H1 (cell line): ENCODE results near the gene PPP2R3C. TPM values are rescaled to one million over a fixed set of nuclear protein-coding genes. Genes with fewer than 3 reads are reported as not detected.

Experiments used
- CTCF ChIA-PET: fragments of 300-600 bp; sonication (Branson Sonifier 250); formaldehyde crosslinking; loops from one replicate; lab custom pipeline; 2021; ENCODE audit not compliant: partially characterized antibody; lab: Charles Lee
- POLR2A ChIA-PET: fragments of 300-600 bp; sonication (Branson Sonifier 250); formaldehyde crosslinking; loops from one replicate; lab custom pipeline; 2021; ENCODE audit warnings: inconsistent platforms; ENCODE audit not compliant: partially characterized antibody; lab: Charles Lee
- DNase-seq, 2 experiments: peaks; one replicate each; pipeline versions ENCODE4 v3.0.0 to v3.0.0-alpha.2; 2010 to 2022; ENCODE audit warnings: low spot score in 2 of 2, low read depth in 1 of 2, mixed read lengths in 1 of 2
- FAIRE-seq: peaks from 2 replicates; lab custom pipeline; 2011; peaks lifted over from hg19 to GRCh38; lab: Jason Lieb, UNC
- H2AFZ ChIP-seq: 2 replicates; pipeline ENCODE4 v1.8.1; 2012; ENCODE audit warnings: low read length, inconsistent platforms
- H2AK5ac ChIP-seq: 2 replicates; pipeline ENCODE4 v1.6.1; 2013; ENCODE audit warnings: low read depth, low read length
- H2BK120ac ChIP-seq: replicated peaks from 2 replicates; pipeline ENCODE3; 2013; ENCODE audit warnings: low read depth, low read length, inconsistent platforms
- H2BK12ac ChIP-seq: 2 replicates; pipeline ENCODE4 v1.6.1; 2013; ENCODE audit warnings: low read depth, low read length
- H2BK15ac ChIP-seq: 2 replicates; pipeline ENCODE4 v1.6.1; 2013; ENCODE audit warnings: low read length
- H2BK20ac ChIP-seq: 2 replicates; pipeline ENCODE4 v1.6.1; 2013; ENCODE audit warnings: low read length
- H2BK5ac ChIP-seq: 2 replicates; pipeline ENCODE4 v1.6.1; 2013; ENCODE audit warnings: low read depth, low read length
- H3K14ac ChIP-seq: 2 replicates; pipeline ENCODE4 v1.6.1; 2013; ENCODE audit warnings: inconsistent platforms; ENCODE audit not compliant: insufficient read length
- H3K18ac ChIP-seq: 2 replicates; pipeline ENCODE4 v1.6.1; 2013; ENCODE audit warnings: low read length; ENCODE audit errors: extremely low read depth
- H3K23ac ChIP-seq: 2 replicates; pipeline ENCODE4 v1.6.1; 2013; ENCODE audit warnings: inconsistent platforms; ENCODE audit not compliant: insufficient read length
- H3K23me2 ChIP-seq: 2 replicates; pipeline ENCODE4 v1.6.1; 2013; ENCODE audit warnings: low read depth, low read length
- H3K27ac ChIP-seq: 2 replicates; pipeline ENCODE4 v1.6.1; 2011; ENCODE audit warnings: low read depth, low read length, inconsistent platforms
- H3K27me3 ChIP-seq, 4 experiments: replicated peaks in 1 of 4; 1 replicate in 1 of 4; 2 replicates in 3 of 4; pipeline versions ENCODE4 v1.6.1 to v1.8.1; 2011 to 2013; ENCODE audit warnings: low read length in 3 of 4, mild to moderate bottlenecking in 3 of 4, inconsistent platforms in 2 of 4, mixed read lengths in 2 of 4, moderate library complexity in 1 of 4; ENCODE audit not compliant: control insufficient read depth in 3 of 4, insufficient read depth in 3 of 4; ENCODE audit errors: extremely low read depth in 1 of 4
- H3K36me3 ChIP-seq, 4 experiments: 2 replicates each; pipeline versions ENCODE4 v1.6.1 to v1.8.1; 2011 to 2013; ENCODE audit warnings: mild to moderate bottlenecking in 4 of 4, low read length in 3 of 4, moderate library complexity in 2 of 4, control low read depth in 1 of 4, inconsistent platforms in 1 of 4; ENCODE audit not compliant: insufficient read depth in 4 of 4, control insufficient read depth in 2 of 4
- H3K4ac ChIP-seq: replicated peaks from 2 replicates; pipeline ENCODE3; 2013; ENCODE audit warnings: low read length, low read depth, mixed read lengths, inconsistent platforms; ENCODE audit not compliant: insufficient read length
- H3K4me1 ChIP-seq, 4 experiments: replicated peaks in 1 of 4; 1 replicate in 1 of 4; 2 replicates in 3 of 4; pipeline versions ENCODE4 v1.6.1 to v1.8.1; 2011 to 2013; ENCODE audit warnings: low read length in 3 of 4, inconsistent platforms in 2 of 4, mixed read lengths in 1 of 4; ENCODE audit not compliant: insufficient read depth in 4 of 4, control insufficient read depth in 3 of 4
- H3K4me2 ChIP-seq, 2 experiments: 2 replicates each; pipeline versions ENCODE4 v1.6.1 to v1.8.1; 2011 to 2013; ENCODE audit warnings: low read depth in 2 of 2, low read length in 2 of 2, control low read depth in 1 of 2, inconsistent platforms in 1 of 2, mild to moderate bottlenecking in 1 of 2; ENCODE audit not compliant: insufficient read depth in 1 of 2
- H3K4me3 ChIP-seq, 4 experiments: fragments of 200-600, 300-600 bp in 1 of 4; sonication (generic), shearing (Covaris generic), sonication (Bioruptor Twin) in 1 of 4; 2 replicates each; pipeline versions ENCODE4 v1.5.1 to v1.8.1; 2011 to 2016; ENCODE audit warnings: low read length in 4 of 4, low read depth in 3 of 4, control low read depth in 2 of 4, inconsistent platforms in 2 of 4, mild to moderate bottlenecking in 2 of 4, mixed read lengths in 1 of 4, moderate library complexity in 1 of 4; ENCODE audit not compliant: insufficient read depth in 2 of 4; ENCODE audit errors: extremely low read depth in 1 of 4
- H3K56ac ChIP-seq: replicated peaks from 2 replicates; pipeline ENCODE3; 2013; ENCODE audit warnings: low read depth, mild to moderate bottlenecking, mixed read lengths, low read length, inconsistent platforms; ENCODE audit not compliant: insufficient read length
- H3K79me1 ChIP-seq: 2 replicates; pipeline ENCODE4 v1.6.1; 2013; ENCODE audit warnings: low read depth, low read length, control low read depth
- H3K79me2 ChIP-seq, 2 experiments: 2 replicates each; pipeline versions ENCODE4 v1.6.1 to v1.8.1; 2012 to 2013; ENCODE audit warnings: low read length in 2 of 2, mild to moderate bottlenecking in 2 of 2, inconsistent platforms in 1 of 2; ENCODE audit not compliant: insufficient read depth in 2 of 2, control insufficient read depth in 1 of 2
- H3K9ac ChIP-seq, 4 experiments: replicated peaks in 1 of 4; 1 replicate in 1 of 4; 2 replicates in 3 of 4; pipeline versions ENCODE4 v1.6.1 to v1.8.1; 2011 to 2013; ENCODE audit warnings: low read depth in 3 of 4, low read length in 3 of 4, control low read depth in 2 of 4, mild to moderate bottlenecking in 2 of 4, moderate library complexity in 2 of 4, inconsistent platforms in 1 of 4; ENCODE audit errors: extremely low read depth in 1 of 4
- H3K9me3 ChIP-seq, 2 experiments: 2 replicates each; pipeline versions ENCODE4 v1.6.1 to v1.8.1; 2012 to 2013; ENCODE audit warnings: mild to moderate bottlenecking in 2 of 2, moderate library complexity in 2 of 2, control low read depth in 1 of 2, inconsistent platforms in 1 of 2, low read depth in 1 of 2, low read length in 1 of 2, mixed read lengths in 1 of 2; ENCODE audit not compliant: insufficient read depth in 2 of 2
- H4K20me1 ChIP-seq, 2 experiments: replicated peaks in 1 of 2; 2 replicates each; pipeline versions ENCODE3 to v1.8.1; 2011 to 2013; ENCODE audit warnings: inconsistent platforms in 2 of 2, low read length in 2 of 2, mild to moderate bottlenecking in 1 of 2; ENCODE audit not compliant: insufficient read depth in 2 of 2, control insufficient read depth in 1 of 2
- H4K5ac ChIP-seq: 2 replicates; pipeline ENCODE4 v1.6.1; 2013; ENCODE audit warnings: low read length, low read depth, mixed read lengths, inconsistent platforms; ENCODE audit not compliant: insufficient read length
- H4K8ac ChIP-seq: 2 replicates; pipeline ENCODE4 v1.8.0; 2013; ENCODE audit warnings: mild to moderate bottlenecking, moderate library complexity, low read length, inconsistent platforms; ENCODE audit not compliant: insufficient read depth; ENCODE audit errors: extremely low read depth
- H4K91ac ChIP-seq: replicated peaks from 2 replicates; pipeline ENCODE3; 2013; ENCODE audit warnings: low read length, mixed read lengths, inconsistent platforms; ENCODE audit not compliant: insufficient read length
- ASH2L ChIP-seq: fragments of 200-600, 300-600 bp; sonication (generic); IDR thresholded peaks from one replicate; pipeline ENCODE4 v1.7.1; 2017; ENCODE audit warnings: low read length
- CHD1 ChIP-seq: IDR thresholded peaks from 2 replicates; pipeline ENCODE4 v1.6.1; 2012; ENCODE audit warnings: low read depth, low read length, improper control_type of control experiment
- HDAC6 ChIP-seq: IDR thresholded peaks from one replicate; pipeline ENCODE4 v1.7.1; 2012; ENCODE audit warnings: low read depth, mild to moderate bottlenecking, inconsistent platforms, low read length, moderate library complexity
- KDM4A ChIP-seq: IDR thresholded peaks from one replicate; pipeline ENCODE4 v1.7.1; 2012; ENCODE audit warnings: low read depth, mild to moderate bottlenecking, moderate library complexity, low read length, inconsistent platforms; ENCODE audit not compliant: severe bottlenecking
- NANOG ChIP-seq: IDR thresholded peaks from 2 replicates; pipeline ENCODE4 v1.6.1; 2011; ENCODE audit warnings: low read length, low read depth, mild to moderate bottlenecking, inconsistent platforms; ENCODE audit not compliant: insufficient read depth, poor library complexity, severe bottlenecking
- NRF1 ChIP-seq: IDR thresholded peaks from 2 replicates; pipeline ENCODE4 v1.6.1; 2011; ENCODE audit warnings: mild to moderate bottlenecking, low read depth, low read length, improper control_type of control experiment
- PHF8 ChIP-seq: fragments of 200-600 bp; sonication (generic); conservative IDR thresholded peaks from 2 replicates; pipeline ENCODE4 v1.7.1; 2012; ENCODE audit warnings: low read depth, mild to moderate bottlenecking, inconsistent platforms, low read length, moderate library complexity
- RAD21 ChIP-seq, 2 experiments: IDR thresholded peaks in 1 of 2; conservative IDR thresholded peaks in 1 of 2; 2 replicates each; pipeline ENCODE4 v1.6.1; 2011; ENCODE audit warnings: low read depth in 2 of 2, low read length in 2 of 2, improper control_type of control experiment in 1 of 2, inconsistent platforms in 1 of 2, mild to moderate bottlenecking in 1 of 2, moderate library complexity in 1 of 2
- SP2 ChIP-seq: IDR thresholded peaks from 2 replicates; pipeline ENCODE4 v1.6.1; 2012; ENCODE audit warnings: mild to moderate bottlenecking, low read length, inconsistent platforms
- SP4 ChIP-seq: IDR thresholded peaks from 2 replicates; pipeline ENCODE4 v1.6.1; 2012; ENCODE audit warnings: low read length, inconsistent platforms
- TAF1 ChIP-seq: IDR thresholded peaks from 2 replicates; pipeline ENCODE4 v1.6.1; 2011; ENCODE audit warnings: mild to moderate bottlenecking, low read depth, low read length
- ZNF274 ChIP-seq: IDR thresholded peaks from 2 replicates; pipeline ENCODE4 v1.7.0; 2012; ENCODE audit warnings: low read length, borderline replicate concordance; ENCODE audit errors: extremely low read depth
- WGBS, 2 experiments: shearing (Covaris generic) in 1 of 2; methylation state at CpG; one replicate each; pipeline versions ENCODE4 v1.1.6 to v1.1.7; 2013 to 2015; ENCODE audit warnings: low lambda C conversion rate in 2 of 2, mixed read lengths in 2 of 2, inconsistent platforms in 1 of 2, low coverage in 1 of 2, missing lambda C conversion rate in 1 of 2; ENCODE audit not compliant: insufficient replicate concordance in 2 of 2, insufficient coverage in 1 of 2, insufficient read length in 1 of 2; ENCODE audit errors: extremely low coverage in 1 of 2, missing lambda C conversion rate in 1 of 2; 5-methylcytosine and 5-hydroxymethylcytosine counted together
- polyA plus RNA-seq, 7 experiments: library from polyadenylated mRNA; depleted of rRNA in 3 of 7; stranded (reverse) in 5 of 7; unstranded in 2 of 7; fragments of >200 nt in 5 of 7; fragments of 200-250 nt in 2 of 7; gene quantifications; 1 replicate in 5 of 7; 2 replicates in 1 of 7; 4 replicates in 1 of 7; pipeline versions ENCODE4 v1.2.1 to v1.2.3, GENCODE V29; 2011 to 2013; ENCODE audit warnings: missing spikeins in 2 of 7, mixed read lengths in 2 of 7
- total RNA-seq: library from RNA; stranded (reverse); fragmentation: NEBNext Ultra II Directional; extraction: Animal tissue kit (Norgen Biotek cat#: 25700); gene quantifications from 2 replicates; pipeline ENCODE4 v1.2.1, GENCODE V29; 2021

Gene PPP2R3C
- total and polyA plus RNA-seq, 2 of the 8 experiments (the other 6 are each of a cell fraction or from before 2014, with no cell fraction given), result 7.1 to 26.7 TPM

GRCh38 chr14:35046048-35046750, 75.6 kb downstream of the PPP2R3C start, which contains the start of gene FAM177A1:
FAM177A1 (plus strand) TSS chr14:35046272; CDS start chr14:35046464, 192 bp downstream.
- peaks cover 0 to 6% of the 10 kb centered on the region in 2 experiments; a peak in 2 of 4 replicates for H3K79me2 ChIP-seq
- peak within 1 kb of the TSS; percentile 96 for H2BK5ac ChIP-seq
- peak within 1 kb of the TSS; percentile 93 for H4K91ac ChIP-seq
- H2AFZ ChIP-seq, result peak within 1 kb of the TSS; percentile 52
- no peak within 1 kb of the TSS for H2AK5ac ChIP-seq
- no peak within 1 kb of the TSS for H3K4ac ChIP-seq
- no peaks in the 10 kb centered on the region; a peak in 1 of 7 replicates for H3K4me1 ChIP-seq
- no peaks in the 10 kb centered on the region for H3K9me3 ChIP-seq
- peak within 1 kb of the TSS; percentile 99 for H4K5ac ChIP-seq
- peak within 1 kb of the TSS; percentile 79 to 83 (median 82) for H3K9ac ChIP-seq
- 2% methylated on average over 66 of the region's 77 CpGs; no CpG with 5 or more reads in 1 of the 2 experiments for WGBS, 2 experiments
- no peak for FAIRE-seq
- H3K36me3 ChIP-seq, result no peaks in the 10 kb centered on the region; a peak in 2 of 8 replicates
- H3K56ac ChIP-seq, result peak within 1 kb of the TSS; percentile 69
- H3K14ac ChIP-seq, result no peak within 1 kb of the TSS
- H2BK20ac ChIP-seq, result no peak within 1 kb of the TSS
- CTCF ChIA-PET, result interaction anchor here (1.1 kb wide), 1 partner anchor 376 kb away, joined by 3 read pairs; no protein-coding TSS in a partner anchor
- no peaks in the 10 kb centered on the region; the same call in none of the 2 replicates for H3K23me2 ChIP-seq
- no peak within 1 kb of the TSS for H2BK12ac ChIP-seq
- POLR2A ChIA-PET, result interaction anchor here (0.6 to 2.3 kb wide), 17 partner anchors 10 to 607 kb away, joined by 3 to 17 read pairs (median 4); partner anchors contain the start of genes BAZ1A, NFKBIA, PPP2R3C and SRP54
- peak within 1 kb of the TSS; percentile 82 for H3K27ac ChIP-seq
- no peaks in the 10 kb centered on the region for H3K27me3 ChIP-seq
- H4K20me1 ChIP-seq, result no peaks in the 10 kb centered on the region
- H3K79me1 ChIP-seq, result no peaks in the 10 kb centered on the region
- H2BK15ac ChIP-seq, result no peak within 1 kb of the TSS; the same call in 1 of the 2 replicates
- peak within 1 kb of the TSS; percentile 75 to 85 for H3K4me2 ChIP-seq
- DNase-seq, result peak; percentile 83 to 95
- H3K18ac ChIP-seq, result peak within 1 kb of the TSS; percentile 94
- peak within 1 kb of the TSS; percentile 89 for H4K8ac ChIP-seq
- H3K23ac ChIP-seq, result no peak within 1 kb of the TSS
- H2BK120ac ChIP-seq, result peak within 1 kb of the TSS; percentile 86
- H3K4me3 ChIP-seq, result peak within 1 kb of the TSS; percentile 67 to 87 (median 80)
- TF ChIP-seq CHD1, result no peak
- TF ChIP-seq NANOG, result peak; percentile 8
- peak; percentile 80 for TF ChIP-seq TAF1
- TF ChIP-seq HDAC6, result no peak
- TF ChIP-seq PHF8, result peak; percentile 91
- peak; percentile 94 for TF ChIP-seq ASH2L
- no peak for TF ChIP-seq ZNF274
- TF ChIP-seq KDM4A, result peak; percentile 51
- TF ChIP-seq SP2, result no peak
- no peak for TF ChIP-seq NRF1
- TF ChIP-seq SP4, result no peak
- TF ChIP-seq RAD21 (IDR thresholded peaks at IDR 0.05 in 1 of 2, conservative IDR thresholded peaks at IDR 0.05 in 1 of 2; ENCODE audit: low read depth in 2 of 2, low read length in 2 of 2), result peak in 1 of 2 experiments; percentile 3; a peak in 1 of 4 replicates
